Activated CD4-positive, alpha-beta memory T cell treated with anti-CD3 and anti-CD28 coated beads for 36 hours (primary cell): Measurements from ENCODE around the gene LHFPL2. TPM values are rescaled to one million over a fixed set of nuclear protein-coding genes. Genes with fewer than 3 reads are reported as not detected.

Experiments used
- CTCF ChIA-PET: fragments of 350-600 bp; sonication (Branson Sonifier 250); formaldehyde crosslinking; loops from one replicate; lab custom pipeline; 2021; ENCODE audit warnings: antibody characterized with exemption, inconsistent platforms; lab: Charles Lee
- POLR2A ChIA-PET: fragments of 350-600 bp; sonication (Branson Sonifier 250); formaldehyde crosslinking; loops from one replicate; lab custom pipeline; 2021; ENCODE audit warnings: antibody characterized with exemption; lab: Charles Lee
- DNase-seq: peaks from one replicate; pipeline ENCODE4 v3.0.0-alpha.2; 2020
- H3K27ac Mint-ChIP-seq: one replicate; pipeline ENCODE4 v1.8.0; 2021; ENCODE audit warnings: mixed read lengths
- H3K27me3 Mint-ChIP-seq: one replicate; pipeline ENCODE4 v1.8.0; 2021; ENCODE audit warnings: mixed read lengths
- H3K36me3 Mint-ChIP-seq: one replicate; pipeline ENCODE4 v1.8.0; 2021; ENCODE audit warnings: mixed read lengths
- H3K4me1 Mint-ChIP-seq: one replicate; pipeline ENCODE4 v1.8.0; 2021; ENCODE audit warnings: low read depth, mixed read lengths
- H3K4me3 Mint-ChIP-seq: one replicate; pipeline ENCODE4 v1.8.0; 2021; ENCODE audit warnings: mild to moderate bottlenecking, mixed read lengths
- H3K9me3 Mint-ChIP-seq: one replicate; pipeline ENCODE4 v1.8.0; 2021; ENCODE audit warnings: mixed read lengths
- intact Hi-C: fragments of 100-400 bp; cut with micrococcal nuclease; formaldehyde crosslinking; loops from one replicate; pipeline ENCODE4 v1.15.1; 2023
- total RNA-seq, 2 experiments: library from RNA; stranded (reverse); gene quantifications; one replicate each; pipeline ENCODE4 v1.2.3, GENCODE V29; 2021

Gene LHFPL2
- total RNA-seq, 2 experiments from 2014 or later, result 0.05 to 0.19 TPM

- no peak overlapping the region for H3K27ac Mint-ChIP-seq
- no peaks in the 10 kb centered on the region for H3K4me1 Mint-ChIP-seq
- intact Hi-C loops, result no loop called here
- H3K27me3 Mint-ChIP-seq, result no peaks in the 10 kb centered on the region
- ChIA-PET CTCF (no interaction called here), POLR2A (no interaction called here)
- no peak overlapping the region for H3K4me3 Mint-ChIP-seq
- H3K9me3 Mint-ChIP-seq, result no peaks in the 10 kb centered on the region
- no peaks in the 10 kb centered on the region for H3K36me3 Mint-ChIP-seq
- no peak for DNase-seq
Observed at GRCh38 chr5:78578015-78578414, 70.6 kb downstream of the LHFPL2 start.

DNA sequence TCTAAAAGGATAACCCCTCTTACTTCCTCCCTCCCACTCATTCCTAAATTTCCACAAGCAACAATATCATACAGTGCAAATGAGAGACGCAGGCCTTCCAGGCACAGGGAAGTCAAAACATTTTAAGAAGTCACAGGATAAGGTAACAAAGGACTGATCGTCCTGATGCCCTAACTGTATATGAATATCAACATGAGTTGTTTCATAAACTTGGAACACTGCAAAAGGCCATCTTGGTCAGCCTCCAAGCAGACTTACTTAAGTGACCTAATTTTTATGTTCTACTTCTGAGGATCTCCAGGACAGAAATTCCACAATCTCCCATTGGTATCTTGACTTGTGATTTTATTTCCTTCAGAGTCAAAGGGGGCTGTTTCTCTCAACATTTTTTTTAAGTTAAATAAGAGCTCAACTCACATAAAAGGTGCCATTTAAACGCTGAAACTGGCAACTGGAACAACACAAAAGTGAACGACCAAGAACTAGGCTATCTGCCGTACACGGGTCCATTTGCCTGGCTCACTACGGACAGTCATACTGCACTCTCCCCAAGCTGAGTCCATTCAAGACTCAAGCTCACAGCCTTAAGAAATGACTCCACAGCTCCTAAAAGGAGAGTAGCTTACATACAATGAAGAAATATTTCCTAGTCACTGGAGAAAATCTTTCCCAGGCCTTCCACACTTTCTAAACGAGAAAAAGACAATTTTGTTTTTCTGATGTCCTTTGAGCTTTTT lies 71.3 kb downstream of the LHFPL2 start:
- ChIA-PET POLR2A (no interaction called here), CTCF (no interaction called here)
- no peaks in the 10 kb centered on the region for H3K27me3 Mint-ChIP-seq
- no peaks in the 10 kb centered on the region for H3K9me3 Mint-ChIP-seq
- no peak for DNase-seq
- H3K4me3 Mint-ChIP-seq, result no peak overlapping the region
- intact Hi-C loops, result no loop called here
- no peaks in the 10 kb centered on the region for H3K36me3 Mint-ChIP-seq
- no peak overlapping the region for H3K27ac Mint-ChIP-seq
- H3K4me1 Mint-ChIP-seq, result no peaks in the 10 kb centered on the region

GRCh38 chr5:78576376-78576775 lies 72.2 kb downstream of the LHFPL2 start:
- Mint-ChIP-seq H3K4me1 (no peaks in the 10 kb centered on the region), H3K36me3 (no peaks in the 10 kb centered on the region), H3K4me3 (no peak overlapping the region), H3K9me3 (no peaks in the 10 kb centered on the region), H3K27ac (no peak overlapping the region), H3K27me3 (no peaks in the 10 kb centered on the region)
- POLR2A ChIA-PET, result no interaction called here
- intact Hi-C loops, result no loop called here
- DNase-seq, result no peak
- CTCF ChIA-PET, result no interaction called here

DNA sequence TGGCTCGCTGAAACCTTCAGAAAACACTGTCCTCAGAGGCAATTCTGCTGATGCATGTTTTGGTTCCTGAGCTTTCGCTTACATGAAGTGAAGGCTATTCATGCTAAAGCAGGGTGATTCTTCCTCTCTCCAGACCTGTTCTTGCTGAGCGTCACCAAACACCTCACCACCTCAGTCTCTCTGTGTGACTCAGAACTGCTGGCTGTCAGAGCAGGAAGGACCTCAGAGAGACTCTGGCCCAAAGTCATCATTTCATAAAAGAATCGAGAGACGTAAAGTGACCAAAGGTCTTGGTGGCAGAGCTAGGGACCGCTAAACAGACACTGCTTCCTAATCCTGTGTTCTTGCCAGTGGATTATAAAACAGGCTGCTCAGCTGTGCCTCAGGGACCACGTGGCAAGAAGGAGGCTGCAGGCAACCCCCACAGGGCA lies 73.8 kb downstream of the LHFPL2 start:
- H3K27ac Mint-ChIP-seq, result no peak overlapping the region
- H3K27me3 Mint-ChIP-seq, result peaks cover 3% of the 10 kb centered on the region
- no peaks in the 10 kb centered on the region for H3K36me3 Mint-ChIP-seq
- POLR2A ChIA-PET, result no interaction called here
- intact Hi-C loops, result no loop called here
- CTCF ChIA-PET, result no interaction called here
- DNase-seq, result no peak
- no peaks in the 10 kb centered on the region for H3K4me1 Mint-ChIP-seq
- H3K4me3 Mint-ChIP-seq, result no peak overlapping the region
- H3K9me3 Mint-ChIP-seq, result no peaks in the 10 kb centered on the region

GRCh38 chr5:78574131-78574673 lies 74.4 kb downstream of the LHFPL2 start:
- H3K4me1 Mint-ChIP-seq, result no peaks in the 10 kb centered on the region
- H3K9me3 Mint-ChIP-seq, result no peaks in the 10 kb centered on the region

GRCh38 chr5:78573318-78573717 lies 75.3 kb downstream of the LHFPL2 start:
- intact Hi-C loops, result no loop called here
- POLR2A ChIA-PET, result no interaction called here
- peaks cover 3% of the 10 kb centered on the region for H3K27me3 Mint-ChIP-seq
- no peaks in the 10 kb centered on the region for H3K36me3 Mint-ChIP-seq
- H3K4me1 Mint-ChIP-seq, result no peaks in the 10 kb centered on the region
- no peaks in the 10 kb centered on the region for H3K9me3 Mint-ChIP-seq
- CTCF ChIA-PET, result no interaction called here
- H3K4me3 Mint-ChIP-seq, result no peak overlapping the region
- no peak overlapping the region for H3K27ac Mint-ChIP-seq
- no peak for DNase-seq

More at GRCh38 chr5:78574131-78574673, 74.4 kb downstream of the LHFPL2 start:
- CTCF ChIA-PET, result no interaction called here
- POLR2A ChIA-PET, result no interaction called here
- Mint-ChIP-seq H3K4me3 (no peak overlapping the region), H3K36me3 (no peaks in the 10 kb centered on the region), H3K27ac (no peak overlapping the region), H3K27me3 (peaks cover 3% of the 10 kb centered on the region)
- DNase-seq, result no peak
- intact Hi-C loops, result no loop called here

DNA sequence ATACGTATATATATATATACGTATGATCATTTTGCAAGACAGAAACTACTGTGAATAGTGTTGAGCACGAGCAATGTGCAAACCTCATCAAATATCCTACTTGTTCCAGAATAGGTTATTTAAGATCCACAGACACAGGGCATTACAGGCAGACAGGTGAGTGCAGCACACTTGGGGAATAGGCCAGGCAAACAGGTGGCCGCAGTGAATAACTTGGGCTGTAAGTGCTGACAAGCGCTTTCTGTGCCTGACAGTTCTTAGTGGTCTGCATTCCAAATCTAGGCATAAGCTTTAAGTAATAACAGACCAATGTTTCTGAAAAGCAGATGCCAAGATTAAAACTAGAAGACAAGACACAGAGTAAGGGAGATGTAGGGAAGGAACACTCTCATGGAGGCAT lies 77.9 kb downstream of the LHFPL2 start:
- no peaks in the 10 kb centered on the region for H3K9me3 Mint-ChIP-seq

DNA sequence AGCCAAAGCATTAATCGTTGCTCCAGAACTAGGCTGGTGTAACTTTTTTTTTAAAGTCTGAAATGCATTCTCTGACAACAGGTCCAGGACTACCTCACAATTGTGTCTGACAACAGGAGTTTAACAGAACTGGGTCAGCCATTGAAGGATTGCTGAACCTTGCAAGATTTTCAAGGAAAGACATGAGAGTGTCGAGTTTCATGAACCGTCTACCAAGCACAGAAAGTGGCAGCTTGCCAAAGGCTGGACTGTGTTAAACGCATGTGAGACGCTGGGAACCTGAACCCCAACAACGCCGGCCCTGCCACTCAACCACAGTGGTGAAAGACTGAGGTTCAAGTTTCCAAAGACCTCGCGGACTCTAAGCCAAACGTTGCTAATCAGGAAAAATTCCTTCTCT lies 79.1 kb downstream of the LHFPL2 start:
- ChIA-PET CTCF (no interaction called here), POLR2A (interaction anchor here (1.1 kb wide), 1 partner anchor 42 kb away, joined by 3 read pairs; no protein-coding TSS in a partner anchor)
- no peaks in the 10 kb centered on the region for H3K36me3 Mint-ChIP-seq
- no peaks in the 10 kb centered on the region for H3K4me1 Mint-ChIP-seq
- H3K27ac Mint-ChIP-seq, result no peak overlapping the region
- no peak overlapping the region for H3K4me3 Mint-ChIP-seq
- no peaks in the 10 kb centered on the region for H3K9me3 Mint-ChIP-seq
- intact Hi-C loops, result no loop called here
- peaks cover 9% of the 10 kb centered on the region for H3K27me3 Mint-ChIP-seq
- no peak for DNase-seq

More for the DNA sequence above, 77.9 kb downstream of the LHFPL2 start:
- H3K27ac Mint-ChIP-seq, result no peak overlapping the region
- H3K27me3 Mint-ChIP-seq, result peaks cover 6% of the 10 kb centered on the region
- DNase-seq, result no peak
- ChIA-PET CTCF (no interaction called here), POLR2A (no interaction called here)
- H3K4me1 Mint-ChIP-seq, result no peaks in the 10 kb centered on the region
- no peaks in the 10 kb centered on the region for H3K36me3 Mint-ChIP-seq
- intact Hi-C loops, result no loop called here
- no peak overlapping the region for H3K4me3 Mint-ChIP-seq

DNA sequence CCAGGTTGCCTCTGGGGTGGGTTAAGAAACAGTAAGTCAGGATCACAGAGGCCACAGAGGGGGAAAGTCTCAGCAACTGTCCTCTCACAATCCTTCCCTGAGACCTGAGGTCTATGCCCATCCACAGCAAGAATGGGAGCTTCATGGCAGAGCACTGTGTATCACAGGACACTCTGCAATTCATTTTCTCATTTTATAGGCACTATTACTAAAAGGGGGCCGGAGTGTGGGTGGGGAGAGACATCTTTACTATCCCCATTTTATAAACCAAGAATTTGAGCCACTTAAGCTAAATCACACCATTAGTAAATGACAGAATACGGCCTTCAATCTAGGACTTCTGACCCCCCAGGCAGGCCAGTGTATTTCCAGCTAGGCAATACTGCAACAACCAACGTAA lies 79.9 kb downstream of the LHFPL2 start:
- H3K27ac Mint-ChIP-seq, result no peak overlapping the region
- ChIA-PET CTCF (interaction anchor here (0.6 kb wide), 1 partner anchor 152 kb away, joined by 3 read pairs; no protein-coding TSS in a partner anchor), POLR2A (interaction anchor here (1.1 kb wide), 1 partner anchor 42 kb away, joined by 3 read pairs; no protein-coding TSS in a partner anchor)
- no peaks in the 10 kb centered on the region for H3K4me1 Mint-ChIP-seq
- intact Hi-C loops, result no loop called here
- no peaks in the 10 kb centered on the region for H3K9me3 Mint-ChIP-seq
- no peak for DNase-seq
- H3K27me3 Mint-ChIP-seq, result peaks cover 11% of the 10 kb centered on the region
- no peaks in the 10 kb centered on the region for H3K36me3 Mint-ChIP-seq
- no peak overlapping the region for H3K4me3 Mint-ChIP-seq

DNA sequence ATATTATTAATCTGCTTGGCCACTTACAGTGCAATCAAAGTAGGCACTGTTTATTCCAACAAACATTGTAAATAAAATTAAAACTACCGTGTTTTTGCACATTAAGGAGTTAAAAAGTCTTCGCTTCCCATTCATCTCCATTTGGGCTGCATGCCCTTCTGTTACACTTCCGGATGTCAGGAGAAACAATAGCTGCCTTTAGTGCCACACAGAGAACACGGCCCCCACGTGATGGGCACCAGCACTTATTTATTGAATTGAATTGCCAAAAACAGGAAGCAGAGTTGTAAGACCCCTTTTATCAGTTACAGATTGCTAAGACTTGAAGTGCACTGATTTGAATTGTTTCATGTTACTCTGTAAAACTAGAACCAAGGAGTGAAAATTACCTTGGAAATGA lies 80.4 kb downstream of the LHFPL2 start:
- ChIA-PET POLR2A (interaction anchor here (1.1 kb wide), 1 partner anchor 43 kb away, joined by 3 read pairs; no protein-coding TSS in a partner anchor), CTCF (no interaction called here)
- no peak for DNase-seq
- intact Hi-C loops, result no loop called here
- Mint-ChIP-seq H3K9me3 (no peaks in the 10 kb centered on the region), H3K4me1 (no peaks in the 10 kb centered on the region), H3K27ac (no peak overlapping the region), H3K27me3 (peaks cover 12% of the 10 kb centered on the region), H3K36me3 (no peaks in the 10 kb centered on the region), H3K4me3 (no peak overlapping the region)

DNA sequence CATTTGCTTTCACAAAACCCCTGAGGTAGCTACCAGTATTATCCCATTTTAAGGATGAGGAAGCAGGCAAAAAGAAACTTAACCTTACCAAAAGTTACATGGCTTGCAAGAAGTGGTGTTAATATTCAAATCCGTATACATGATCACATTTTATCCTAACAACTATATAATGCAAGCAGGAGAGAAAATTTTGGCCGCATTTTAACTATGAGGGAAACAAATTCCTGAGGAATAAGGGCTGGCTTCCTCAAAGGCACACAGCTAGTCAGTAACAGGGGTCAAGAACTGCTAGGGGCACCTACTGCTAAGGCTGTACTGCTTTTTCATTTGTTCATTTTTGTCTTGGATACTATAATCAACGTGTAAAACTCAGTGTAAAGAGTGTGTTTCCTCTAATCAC lies 81.0 kb downstream of the LHFPL2 start:
- no peaks in the 10 kb centered on the region for H3K36me3 Mint-ChIP-seq
- ChIA-PET CTCF (interaction anchor here (0.6 kb wide), 1 partner anchor 784 kb away, joined by 3 read pairs; no protein-coding TSS in a partner anchor), POLR2A (no interaction called here)
- no peak overlapping the region for H3K4me3 Mint-ChIP-seq
- peaks cover 15% of the 10 kb centered on the region for H3K27me3 Mint-ChIP-seq
- no peak for DNase-seq
- intact Hi-C loops, result no loop called here
- H3K9me3 Mint-ChIP-seq, result no peaks in the 10 kb centered on the region
- no peaks in the 10 kb centered on the region for H3K4me1 Mint-ChIP-seq
- no peak overlapping the region for H3K27ac Mint-ChIP-seq

DNA sequence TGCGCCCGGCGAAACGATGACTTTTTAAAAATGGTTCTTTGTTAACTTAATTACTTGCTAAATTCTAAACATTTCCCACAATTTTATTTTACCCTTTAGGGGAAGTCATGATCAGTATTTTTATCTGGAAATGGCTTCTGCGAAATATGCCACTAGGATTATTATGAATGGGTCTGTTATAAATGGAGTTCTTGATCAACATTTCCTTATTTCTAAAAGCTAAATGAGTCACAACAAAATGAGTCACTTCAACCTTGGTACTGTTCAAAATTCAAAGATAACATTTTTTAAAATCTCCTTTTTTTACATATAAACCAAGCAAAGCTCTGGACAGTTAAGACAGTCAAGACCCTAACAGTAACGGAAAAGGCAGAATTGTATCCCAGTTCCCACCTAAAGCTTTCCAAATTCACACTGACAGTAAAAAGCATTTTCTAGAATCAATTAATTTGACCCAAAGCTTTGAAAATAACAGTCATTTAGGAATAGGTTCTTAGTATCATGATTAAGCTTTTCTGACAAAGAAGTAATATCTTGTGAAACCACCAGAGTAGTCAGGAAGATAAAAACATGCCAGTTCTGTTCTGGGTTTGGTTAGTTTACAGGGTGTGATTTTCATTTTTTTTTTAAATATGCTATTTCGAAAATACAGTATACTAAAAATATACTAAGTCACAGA lies 81.7 kb downstream of the LHFPL2 start:
- Mint-ChIP-seq H3K27ac (no peak overlapping the region), H3K9me3 (no peaks in the 10 kb centered on the region), H3K4me3 (no peak overlapping the region), H3K27me3 (peaks cover 19% of the 10 kb centered on the region), H3K4me1 (no peaks in the 10 kb centered on the region), H3K36me3 (no peaks in the 10 kb centered on the region)
- ChIA-PET CTCF (interaction anchor here (0.6 kb wide), 1 partner anchor 784 kb away, joined by 3 read pairs; no protein-coding TSS in a partner anchor), POLR2A (interaction anchor here (0.7 kb wide), 1 partner anchor 924 kb away, joined by 3 read pairs; no protein-coding TSS in a partner anchor)
- no peak for DNase-seq
- intact Hi-C loops, result no loop called here
